Esophagus muscularis mucosa (tissue), 4 donors: ENCODE data around the gene SRPRA. TPM values are rescaled to one million over a fixed set of nuclear protein-coding genes. Genes with fewer than 3 reads are reported as not detected.
A peak's percentile ranks its signal among the peaks of the same experiment; 100 is the strongest.
"Not testable (repeated sequence)": the region's sequence is repeated elsewhere in the genome, so short reads cannot be mapped to it uniquely, and the experiment has no call there.

Source experiments
- DNase-seq: peaks from one replicate; pipeline ENCODE4 v3.0.0-alpha.2; 2017; ENCODE audit errors: extremely low spot score
- H3K27ac ChIP-seq, 4 donors: fragments of 200-600 bp; sonication (generic); replicated peaks in 1 of 4; 1 replicate in 3 of 4; 2 replicates in 1 of 4; pipeline ENCODE4 v1.5.1; 2016 to 2019; ENCODE audit warnings: mild to moderate bottlenecking in 1 of 4
- H3K27me3 ChIP-seq, 4 donors: fragments of 200-600 bp; sonication (generic); one replicate each; pipeline versions ENCODE4 v1.5.1 to v1.6.0; 2016 to 2019
- H3K36me3 ChIP-seq, 4 donors: fragments of 200-600 bp; sonication (generic); one replicate each; pipeline ENCODE4 v1.5.1; 2016 to 2019
- H3K4me1 ChIP-seq, 4 donors: fragments of 200-600 bp; sonication (generic); one replicate each; pipeline ENCODE4 v1.5.1; 2016 to 2019
- H3K4me3 ChIP-seq, 4 donors: fragments of 200-600 bp; sonication (generic); 1 replicate in 2 of 4; 2 replicates in 2 of 4; pipeline ENCODE4 v1.5.1; 2016 to 2019; ENCODE audit warnings: mild to moderate bottlenecking in 4 of 4, moderate library complexity in 1 of 4
- H3K9me3 ChIP-seq, 4 donors: fragments of 200-600 bp; sonication (generic); 1 replicate in 3 of 4; 2 replicates in 1 of 4; pipeline ENCODE4 v1.5.1; 2016 to 2019
- EP300 ChIP-seq: sonication (generic); formaldehyde crosslinking; IDR thresholded peaks from one replicate; pipeline ENCODE4 v1.6.1; 2017; ENCODE audit warnings: antibody characterized with exemption
- POLR2A ChIP-seq: fragments of 450-650 bp; IDR thresholded peaks from one replicate; pipeline ENCODE4 v1.6.1; 2017; ENCODE audit warnings: antibody characterized with exemption, moderate library complexity, mild to moderate bottlenecking, low read depth
- POLR2AphosphoS5 ChIP-seq, 2 donors: sonication (generic); formaldehyde crosslinking; IDR thresholded peaks; one replicate each; pipeline ENCODE4 v1.6.1; 2017; ENCODE audit warnings: antibody characterized with exemption in 2 of 2
- WGBS: methylation state at CpG from one replicate; pipeline ENCODE4 v1.1.5; 2018; 5-methylcytosine and 5-hydroxymethylcytosine counted together
- intact Hi-C: fragments of 100-400 bp; cut with DNase I; formaldehyde crosslinking; loops from one replicate; pipeline ENCODE4 v1.15.1; 2023
- total RNA-seq, 4 donors: library from RNA; depleted of rRNA; stranded (reverse); fragments of >200 nt; gene quantifications; one replicate each; pipeline versions ENCODE4 v1.1.0 to v1.2.1, GENCODE V29; 2016
- TF ChIP-seq, protein P1 (sequence below), 3 experiments: fragments of 200-600 bp in 2 of 3; fragments of 450-650 bp in 1 of 3; sonication (generic) in 2 of 3; IDR thresholded peaks; one replicate each; pipeline ENCODE4 v1.5.1; 2017 to 2019; ENCODE audit warnings: antibody characterized with exemption in 3 of 3, mild to moderate bottlenecking in 2 of 3, moderate library complexity in 1 of 3

The SRPRA gene
- total RNA-seq, 4 donors from 2014 or later, result 52.7 to 82.0 (median 77.7) TPM

DNA sequence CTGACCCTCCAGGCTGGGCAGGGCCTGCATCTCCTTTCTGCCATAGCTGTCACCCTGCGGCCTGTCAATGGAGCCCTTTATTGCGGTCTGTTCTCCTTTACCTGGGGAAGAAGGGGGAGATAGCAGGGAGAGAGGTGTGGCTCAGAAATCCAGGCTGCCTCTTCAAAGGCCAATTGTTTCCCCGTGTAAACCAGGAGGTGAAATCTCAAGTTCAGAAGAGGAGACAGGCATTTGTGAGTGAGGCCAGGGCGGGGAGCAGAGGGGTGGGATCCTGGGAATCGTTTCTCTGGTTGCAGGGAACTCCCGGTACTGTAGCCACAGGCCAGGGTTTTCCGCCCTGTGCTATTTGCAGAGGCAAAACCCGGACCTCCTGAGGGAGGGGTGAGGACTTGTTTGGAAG lies 44.3 kb upstream of the SRPRA start:
- no peak for DNase-seq
- peaks cover 17 to 23% (median 22%) of the 10 kb centered on the region in 4 donors for H3K4me1 ChIP-seq
- TF ChIP-seq POLR2AphosphoS5 (IDR thresholded peaks at IDR 0.05) (no peak), EP300 (no peak), POLR2A (no peak)
- TF ChIP-seq, protein P1, sequence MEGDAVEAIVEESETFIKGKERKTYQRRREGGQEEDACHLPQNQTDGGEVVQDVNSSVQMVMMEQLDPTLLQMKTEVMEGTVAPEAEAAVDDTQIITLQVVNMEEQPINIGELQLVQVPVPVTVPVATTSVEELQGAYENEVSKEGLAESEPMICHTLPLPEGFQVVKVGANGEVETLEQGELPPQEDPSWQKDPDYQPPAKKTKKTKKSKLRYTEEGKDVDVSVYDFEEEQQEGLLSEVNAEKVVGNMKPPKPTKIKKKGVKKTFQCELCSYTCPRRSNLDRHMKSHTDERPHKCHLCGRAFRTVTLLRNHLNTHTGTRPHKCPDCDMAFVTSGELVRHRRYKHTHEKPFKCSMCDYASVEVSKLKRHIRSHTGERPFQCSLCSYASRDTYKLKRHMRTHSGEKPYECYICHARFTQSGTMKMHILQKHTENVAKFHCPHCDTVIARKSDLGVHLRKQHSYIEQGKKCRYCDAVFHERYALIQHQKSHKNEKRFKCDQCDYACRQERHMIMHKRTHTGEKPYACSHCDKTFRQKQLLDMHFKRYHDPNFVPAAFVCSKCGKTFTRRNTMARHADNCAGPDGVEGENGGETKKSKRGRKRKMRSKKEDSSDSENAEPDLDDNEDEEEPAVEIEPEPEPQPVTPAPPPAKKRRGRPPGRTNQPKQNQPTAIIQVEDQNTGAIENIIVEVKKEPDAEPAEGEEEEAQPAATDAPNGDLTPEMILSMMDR (IDR thresholded peaks at IDR 0.05), result no peak
- H3K27ac ChIP-seq, result no peak overlapping the region
- 74% methylated on average over 7 of the region's 8 CpGs for WGBS
- no peak overlapping the region for H3K4me3 ChIP-seq
- peaks cover 0 to 35% (median 13%) of the 10 kb centered on the region in 4 donors for H3K36me3 ChIP-seq
- no peaks in the 10 kb centered on the region for H3K9me3 ChIP-seq
- intact Hi-C loops, result loop anchor here (5.0 to 10.0 kb wide), 3 partner anchors 44 to 682 kb away; partner anchors contain the start of gene ST3GAL4
- no peaks in the 10 kb centered on the region for H3K27me3 ChIP-seq

DNA sequence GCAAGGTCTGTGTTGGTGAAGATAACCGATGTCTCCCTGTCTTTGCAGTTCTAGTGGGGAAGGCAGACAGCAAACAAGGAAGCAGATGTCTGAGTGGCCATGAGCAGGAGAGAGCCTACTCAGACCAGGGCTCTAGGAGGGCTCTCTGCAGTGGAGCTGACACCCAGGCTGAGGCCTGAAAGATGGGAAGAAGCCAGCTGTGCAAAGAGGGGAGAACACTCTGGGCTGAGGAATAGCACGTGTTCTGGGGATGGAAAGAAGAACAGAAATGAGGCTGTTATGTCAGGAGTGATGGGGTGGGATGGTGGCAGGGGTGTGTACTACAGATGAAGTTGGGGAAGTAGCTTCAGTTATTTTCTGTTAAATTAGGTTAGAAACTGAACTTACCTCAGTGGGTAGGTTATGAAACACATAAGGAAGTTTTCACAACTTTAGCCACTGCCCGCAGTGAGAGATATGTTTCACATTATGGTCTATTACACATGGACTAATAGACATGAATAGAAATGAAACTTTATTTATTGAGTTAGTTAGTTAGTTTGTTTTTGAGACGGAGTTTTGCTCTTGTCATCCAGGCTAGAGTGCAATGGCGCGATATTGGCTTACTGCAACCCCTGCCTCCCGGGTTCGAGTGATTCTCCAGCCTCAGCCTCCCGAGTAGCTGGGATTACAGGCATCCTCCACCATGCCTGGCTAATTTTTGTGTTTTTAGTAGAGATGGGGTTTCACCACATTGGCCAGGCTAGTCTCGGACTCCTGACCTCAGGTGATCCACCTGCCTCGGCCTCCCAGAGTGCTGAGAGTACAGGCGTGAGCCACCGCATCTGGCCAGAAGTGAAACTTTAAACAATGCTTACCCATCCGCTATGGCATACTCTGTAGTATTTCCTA lies 43.0 kb upstream of the SRPRA start:
- Histone ChIP-seq H3K36me3 (peaks cover 0 to 42% (median 18%) of the 10 kb centered on the region in 4 donors), H3K4me3 (no peak overlapping the region), H3K27me3 (no peaks in the 10 kb centered on the region), H3K9me3 (no peaks in the 10 kb centered on the region), H3K27ac (peak overlapping the region in 1 of 4 donors; percentile 8), H3K4me1 (peaks cover 8 to 13% (median 13%) of the 10 kb centered on the region in 4 donors)
- DNase-seq, result no peak
- intact Hi-C loops, result loop anchor here (2.0 to 10.0 kb wide), 4 partner anchors 46 to 683 kb away; partner anchors contain the start of gene ST3GAL4
- TF ChIP-seq POLR2A (no peak), POLR2AphosphoS5 (IDR thresholded peaks at IDR 0.05) (no peak), EP300 (no peak)
- TF ChIP-seq, protein P1 (IDR thresholded peaks at IDR 0.05), result no peak
- WGBS, result 84% methylated on average over 14 of the region's 14 CpGs

DNA sequence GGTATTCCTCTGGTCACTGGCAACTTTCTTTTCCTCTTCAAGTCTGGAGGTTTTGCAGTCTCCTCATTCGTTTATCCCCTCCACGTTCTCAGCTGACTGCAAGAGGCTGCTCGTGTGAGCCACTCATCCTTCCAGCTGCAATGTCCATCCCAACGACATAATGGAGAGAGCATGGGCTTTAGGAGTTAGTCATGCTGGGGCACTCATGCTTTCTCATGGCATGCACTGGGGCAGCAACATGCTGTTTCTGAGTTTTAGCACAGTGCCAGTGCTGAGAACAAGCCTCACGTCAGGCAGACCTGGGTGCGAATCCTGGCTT lies 42.3 kb upstream of the SRPRA start:
- peaks cover 0 to 42% (median 20%) of the 10 kb centered on the region in 4 donors for H3K36me3 ChIP-seq
- whole genome bisulfite sequencing, result 62% methylated on average over 5 of the region's 6 CpGs
- TF ChIP-seq EP300 (no peak), POLR2AphosphoS5 (IDR thresholded peaks at IDR 0.05) (no peak)
- TF ChIP-seq, protein P1 (IDR thresholded peaks at IDR 0.05), result no peak
- intact Hi-C loops, result loop anchor here (2.0 to 10.0 kb wide), 4 partner anchors 46 to 684 kb away; partner anchors contain the start of gene ST3GAL4
- peaks cover 8 to 16% (median 14%) of the 10 kb centered on the region in 4 donors for H3K4me1 ChIP-seq
- H3K27ac ChIP-seq, result peak overlapping the region in 1 of 4 donors; percentile 8
- no peaks in the 10 kb centered on the region for H3K9me3 ChIP-seq
- no peaks in the 10 kb centered on the region for H3K27me3 ChIP-seq
- DNase-seq, result no peak
- H3K4me3 ChIP-seq, result no peak overlapping the region

DNA sequence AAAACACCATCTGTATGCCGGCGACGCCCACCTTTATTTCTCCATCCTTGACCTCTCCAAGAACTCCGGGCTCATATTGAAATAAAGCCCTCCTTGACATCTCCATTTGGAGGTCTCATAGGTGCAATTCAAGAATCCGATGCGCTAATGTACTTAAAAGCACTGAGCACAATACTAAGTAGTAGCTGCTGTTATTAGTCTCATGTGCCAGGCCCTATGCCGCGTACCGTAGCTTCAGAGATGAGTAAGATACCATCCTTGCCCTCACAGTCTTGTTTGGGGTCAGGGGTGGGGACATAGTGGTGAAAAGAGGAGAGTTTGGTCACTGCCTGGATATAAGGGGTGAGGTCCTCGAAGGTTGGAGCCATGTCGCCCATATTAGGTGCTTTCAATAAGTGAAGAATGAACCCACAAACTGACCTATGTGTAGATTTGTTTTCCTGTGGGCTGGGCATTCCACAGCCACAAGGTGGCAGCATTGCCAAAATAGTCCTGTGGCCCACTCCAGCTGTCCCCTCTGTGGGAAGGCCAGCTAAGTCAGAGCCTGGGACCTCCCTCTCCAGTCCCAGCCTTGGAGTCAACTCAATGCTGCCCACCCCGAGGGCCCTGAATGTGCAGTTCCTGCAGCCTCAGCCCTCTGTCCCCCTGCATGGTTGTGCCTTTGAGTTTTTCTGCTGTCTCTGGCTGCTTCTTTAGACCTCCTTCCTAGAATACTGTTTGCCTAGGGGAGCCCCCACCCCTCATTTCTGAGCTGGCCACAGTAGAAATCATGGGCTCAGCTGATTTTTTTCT lies 41.7 kb upstream of the SRPRA start:
- Histone ChIP-seq H3K27me3 (no peaks in the 10 kb centered on the region), H3K36me3 (peaks cover 0 to 42% (median 20%) of the 10 kb centered on the region in 4 donors), H3K9me3 (no peaks in the 10 kb centered on the region), H3K27ac (peak overlapping the region in 1 of 4 donors; percentile 8), H3K4me1 (peaks cover 8 to 20% (median 17%) of the 10 kb centered on the region in 4 donors), H3K4me3 (no peak overlapping the region)
- intact Hi-C loops, result loop anchor here (2.0 to 10.0 kb wide), 4 partner anchors 47 to 684 kb away; partner anchors contain the start of gene ST3GAL4
- DNase-seq, result peak; percentile 95
- TF ChIP-seq EP300, result no peak
- TF ChIP-seq, protein P1 (IDR thresholded peaks at IDR 0.05), result peak; percentile 86 to 93 (median 88)
- no peak for TF ChIP-seq POLR2A
- peak in 1 of 2 donors; percentile 32 for TF ChIP-seq POLR2AphosphoS5 (IDR thresholded peaks at IDR 0.05)
- 73% methylated on average over 11 of the region's 12 CpGs for WGBS

DNA sequence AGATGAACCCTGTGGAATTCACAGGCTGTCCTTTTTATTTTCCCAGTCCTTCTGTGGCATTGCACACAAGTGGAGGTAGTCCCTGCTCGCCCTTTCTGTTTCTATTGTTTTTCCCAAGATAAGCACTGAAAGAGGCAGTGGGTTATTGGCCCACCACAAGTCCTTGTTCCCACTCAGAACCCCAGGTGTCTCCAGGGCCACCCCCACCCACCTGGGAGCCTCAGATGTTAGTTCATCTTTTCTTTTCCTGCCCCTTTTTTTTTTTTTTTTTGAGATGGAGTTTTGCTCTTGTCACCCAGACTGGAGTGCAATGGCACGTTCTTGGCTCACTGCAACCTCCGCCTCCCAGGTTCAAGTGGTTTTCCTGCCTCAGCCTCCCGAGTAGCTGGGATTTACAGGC lies 40.1 kb upstream of the SRPRA start:
- peaks cover 0 to 40% (median 18%) of the 10 kb centered on the region in 4 donors for H3K36me3 ChIP-seq
- H3K27ac ChIP-seq, H3K9me3 ChIP-seq, H3K27me3 ChIP-seq, DNase-seq, intact Hi-C loops, H3K4me3 ChIP-seq: not testable (repeated sequence)
- 88% methylated on average over 4 of the region's 4 CpGs for WGBS
- H3K4me1 ChIP-seq, result peaks cover 19 to 30% (median 27%) of the 10 kb centered on the region in 4 donors
